IMR-90 (cell line): Measurements from ENCODE around the gene RGS19.

Experiments used
- MAFK ChIP-seq: IDR thresholded peaks from 2 replicates; pipeline ENCODE4 v1.6.1; 2012; ENCODE audit warnings: low read depth, low read length, improper control_type of control experiment
- MXI1 ChIP-seq: IDR thresholded peaks from 2 replicates; pipeline ENCODE4 v1.6.1; 2012; ENCODE audit warnings: low read depth, mild to moderate bottlenecking, low read length, moderate library complexity, borderline replicate concordance
- NFE2L2 ChIP-seq: fragments of 150-350 bp; IDR thresholded peaks from 2 replicates; pipeline ENCODE4 v1.6.1; 2016; ENCODE audit warnings: low read depth, mild to moderate bottlenecking, low read length
- POLR2A ChIP-seq: IDR thresholded peaks from 2 replicates; pipeline ENCODE4 v1.6.1; 2012; ENCODE audit warnings: mild to moderate bottlenecking, low read depth, low read length
- RAD21 ChIP-seq: IDR thresholded peaks from 2 replicates; pipeline ENCODE4 v1.6.1; 2012; ENCODE audit warnings: low read length, improper control_type of control experiment
- RCOR1 ChIP-seq: IDR thresholded peaks from 2 replicates; pipeline ENCODE4 v1.6.1; 2012; ENCODE audit warnings: mild to moderate bottlenecking, low read length, improper control_type of control experiment; ENCODE audit not compliant: insufficient replicate concordance
- RFX5 ChIP-seq: IDR thresholded peaks from 2 replicates; pipeline ENCODE4 v1.8.0; 2012; ENCODE audit warnings: low read depth, mild to moderate bottlenecking, low read length, moderate library complexity
- TF ChIP-seq, protein P1 (sequence below): conservative IDR thresholded peaks from 2 replicates; pipeline ENCODE4 v1.5.1; 2012; ENCODE audit warnings: mild to moderate bottlenecking, low read depth, low read length, improper control_type of control experiment
- TF ChIP-seq, protein P2 (sequence below): fragments of 150-350 bp; IDR thresholded peaks from 2 replicates; pipeline ENCODE4 v1.6.1; 2016; ENCODE audit warnings: low read depth, mild to moderate bottlenecking, low read length, moderate library complexity, borderline replicate concordance

DNA sequence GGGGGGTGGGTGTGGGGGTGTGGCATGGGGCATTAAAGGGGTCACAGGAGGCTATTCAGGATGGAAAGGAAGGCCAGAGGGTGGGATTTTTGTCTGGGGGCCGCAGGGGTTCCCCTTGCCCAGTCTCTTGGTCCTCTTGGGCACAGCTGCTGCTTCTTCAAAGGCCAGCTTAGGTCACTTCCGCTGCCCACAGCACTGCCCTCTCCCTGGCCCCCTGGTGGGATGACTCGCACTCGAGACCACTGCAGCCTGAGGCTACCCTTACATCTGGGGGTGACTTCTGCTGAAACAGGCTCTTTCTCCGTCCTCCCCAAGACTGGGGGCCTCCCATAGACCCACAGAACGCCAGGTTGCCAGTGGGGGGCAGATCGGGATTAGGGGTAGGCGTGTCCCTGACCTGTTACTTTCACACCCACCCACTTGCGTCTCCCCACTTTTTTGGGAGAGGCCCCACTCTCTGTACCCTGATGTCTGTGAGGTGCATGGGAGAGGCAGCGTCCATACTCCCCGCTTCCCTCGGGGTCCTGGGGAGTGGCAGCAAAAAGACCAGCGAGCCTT is 3.6 kb upstream of the RGS19 start:
- TF ChIP-seq POLR2A (no peak), RAD21 (no peak), RFX5 (no peak), MAFK (no peak), RCOR1 (no peak), NFE2L2 (no peak), MXI1 (no peak)
- TF ChIP-seq, protein P1, sequence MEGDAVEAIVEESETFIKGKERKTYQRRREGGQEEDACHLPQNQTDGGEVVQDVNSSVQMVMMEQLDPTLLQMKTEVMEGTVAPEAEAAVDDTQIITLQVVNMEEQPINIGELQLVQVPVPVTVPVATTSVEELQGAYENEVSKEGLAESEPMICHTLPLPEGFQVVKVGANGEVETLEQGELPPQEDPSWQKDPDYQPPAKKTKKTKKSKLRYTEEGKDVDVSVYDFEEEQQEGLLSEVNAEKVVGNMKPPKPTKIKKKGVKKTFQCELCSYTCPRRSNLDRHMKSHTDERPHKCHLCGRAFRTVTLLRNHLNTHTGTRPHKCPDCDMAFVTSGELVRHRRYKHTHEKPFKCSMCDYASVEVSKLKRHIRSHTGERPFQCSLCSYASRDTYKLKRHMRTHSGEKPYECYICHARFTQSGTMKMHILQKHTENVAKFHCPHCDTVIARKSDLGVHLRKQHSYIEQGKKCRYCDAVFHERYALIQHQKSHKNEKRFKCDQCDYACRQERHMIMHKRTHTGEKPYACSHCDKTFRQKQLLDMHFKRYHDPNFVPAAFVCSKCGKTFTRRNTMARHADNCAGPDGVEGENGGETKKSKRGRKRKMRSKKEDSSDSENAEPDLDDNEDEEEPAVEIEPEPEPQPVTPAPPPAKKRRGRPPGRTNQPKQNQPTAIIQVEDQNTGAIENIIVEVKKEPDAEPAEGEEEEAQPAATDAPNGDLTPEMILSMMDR: no peak
- TF ChIP-seq, protein P2, sequence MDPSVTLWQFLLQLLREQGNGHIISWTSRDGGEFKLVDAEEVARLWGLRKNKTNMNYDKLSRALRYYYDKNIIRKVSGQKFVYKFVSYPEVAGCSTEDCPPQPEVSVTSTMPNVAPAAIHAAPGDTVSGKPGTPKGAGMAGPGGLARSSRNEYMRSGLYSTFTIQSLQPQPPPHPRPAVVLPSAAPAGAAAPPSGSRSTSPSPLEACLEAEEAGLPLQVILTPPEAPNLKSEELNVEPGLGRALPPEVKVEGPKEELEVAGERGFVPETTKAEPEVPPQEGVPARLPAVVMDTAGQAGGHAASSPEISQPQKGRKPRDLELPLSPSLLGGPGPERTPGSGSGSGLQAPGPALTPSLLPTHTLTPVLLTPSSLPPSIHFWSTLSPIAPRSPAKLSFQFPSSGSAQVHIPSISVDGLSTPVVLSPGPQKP: no peak
